ENCODE data around the gene FRMD4A. TPM values are rescaled to one million over a fixed set of nuclear protein-coding genes. Genes with fewer than 3 reads are reported as not detected.

FRMD4A gene
- total RNA-seq, 2 experiments from 2014 or later: 3.1 to 3.7 TPM

DNA sequence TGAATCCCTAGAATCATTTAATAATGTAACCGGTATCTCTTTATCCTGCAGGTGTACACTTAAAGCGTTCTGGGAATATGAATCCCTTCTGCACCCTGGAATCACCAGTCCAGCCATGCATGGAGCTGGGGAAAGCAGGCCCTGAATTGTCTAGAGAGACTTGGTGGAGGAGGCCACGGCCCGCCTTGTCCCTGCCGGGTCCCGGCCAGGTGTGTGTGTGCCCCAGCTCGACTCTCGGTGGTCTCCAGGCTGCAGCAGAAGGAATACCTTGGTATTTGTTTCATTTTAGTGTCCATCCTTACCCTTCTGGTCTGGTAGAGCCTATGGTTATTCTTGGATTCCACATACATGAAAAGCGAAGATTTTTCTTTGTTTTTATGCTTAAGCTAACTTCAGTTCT, 685.9 kb downstream of the FRMD4A start:
- Mint-ChIP-seq H3K4me1 (ENCODE audit: low read depth) (peaks cover 21% of the 10 kb centered on the region), H3K9me3 (peaks cover 15% of the 10 kb centered on the region), H3K27ac (no peak overlapping the region), H3K4me3 (no peak overlapping the region), H3K36me3 (ENCODE audit: low read depth) (peaks cover 80% of the 10 kb centered on the region), H3K27me3 (no peaks in the 10 kb centered on the region)
- peaks cover 21% of the 10 kb centered on the region for H3K36me3 ChIP-seq (ENCODE audit: insufficient read depth, low read length)
- no peaks in the 10 kb centered on the region for H3K27me3 ChIP-seq (ENCODE audit: control insufficient read depth in 1 of 2, insufficient read depth in 2 of 2, low read length in 2 of 2)
- H3K9me3 ChIP-seq (ENCODE audit: control insufficient read depth in 1 of 2, insufficient read depth in 1 of 2, low read length in 2 of 2): peaks cover 0 to 22% of the 10 kb centered on the region in 2 experiments
- H3K4me1 ChIP-seq (ENCODE audit: insufficient read depth, low read length): peaks cover 9% of the 10 kb centered on the region
- intact Hi-C loops (cut with DNase I, micrococcal nuclease): loop anchor here in 1 of 2 experiments (2.0 kb wide), 1 partner anchor 70 kb away; no protein-coding TSS in a partner anchor
- ChIA-PET CTCF (no interaction called here), POLR2A (no interaction called here)
- ATAC-seq (ENCODE audit: poor library complexity): no peak
- DNase-seq: no peak
- no peak overlapping the region for H3K4me3 ChIP-seq (ENCODE audit: low read length)
- H3K27ac ChIP-seq (ENCODE audit: low read depth in 1 of 2, low read length in 2 of 2): no peak overlapping the region
- TF ChIP-seq, protein P1, sequence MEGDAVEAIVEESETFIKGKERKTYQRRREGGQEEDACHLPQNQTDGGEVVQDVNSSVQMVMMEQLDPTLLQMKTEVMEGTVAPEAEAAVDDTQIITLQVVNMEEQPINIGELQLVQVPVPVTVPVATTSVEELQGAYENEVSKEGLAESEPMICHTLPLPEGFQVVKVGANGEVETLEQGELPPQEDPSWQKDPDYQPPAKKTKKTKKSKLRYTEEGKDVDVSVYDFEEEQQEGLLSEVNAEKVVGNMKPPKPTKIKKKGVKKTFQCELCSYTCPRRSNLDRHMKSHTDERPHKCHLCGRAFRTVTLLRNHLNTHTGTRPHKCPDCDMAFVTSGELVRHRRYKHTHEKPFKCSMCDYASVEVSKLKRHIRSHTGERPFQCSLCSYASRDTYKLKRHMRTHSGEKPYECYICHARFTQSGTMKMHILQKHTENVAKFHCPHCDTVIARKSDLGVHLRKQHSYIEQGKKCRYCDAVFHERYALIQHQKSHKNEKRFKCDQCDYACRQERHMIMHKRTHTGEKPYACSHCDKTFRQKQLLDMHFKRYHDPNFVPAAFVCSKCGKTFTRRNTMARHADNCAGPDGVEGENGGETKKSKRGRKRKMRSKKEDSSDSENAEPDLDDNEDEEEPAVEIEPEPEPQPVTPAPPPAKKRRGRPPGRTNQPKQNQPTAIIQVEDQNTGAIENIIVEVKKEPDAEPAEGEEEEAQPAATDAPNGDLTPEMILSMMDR (IDR thresholded peaks at IDR 0.05): no peak

DNA sequence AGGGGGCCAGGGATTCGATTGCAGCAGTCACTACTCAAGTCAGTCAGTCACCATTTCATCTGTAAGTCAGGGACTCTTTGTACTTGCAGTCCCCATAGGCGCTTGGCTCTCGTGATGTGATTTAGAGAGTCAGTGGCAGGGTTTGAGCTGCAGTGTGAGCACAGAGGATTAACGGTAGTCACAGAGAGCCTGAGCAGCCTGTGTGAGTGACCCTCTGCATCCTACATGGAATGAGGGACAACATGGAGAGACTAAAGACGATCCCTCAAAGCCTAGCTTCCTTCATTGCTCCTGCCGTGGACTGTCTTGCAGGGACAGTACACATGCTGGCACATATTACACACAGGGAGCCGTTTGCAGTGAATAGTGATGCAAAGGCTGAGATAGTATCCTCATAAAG, 687.7 kb downstream of the FRMD4A start:
- Mint-ChIP-seq H3K4me3 (no peak overlapping the region), H3K9me3 (peaks cover 15% of the 10 kb centered on the region), H3K4me1 (ENCODE audit: low read depth) (peaks cover 4% of the 10 kb centered on the region), H3K27me3 (no peaks in the 10 kb centered on the region), H3K27ac (no peak overlapping the region), H3K36me3 (ENCODE audit: low read depth) (peaks cover 84% of the 10 kb centered on the region)
- DNase-seq (no peak), ATAC-seq (ENCODE audit: poor library complexity) (no peak)
- Histone ChIP-seq H3K4me3 (ENCODE audit: low read length) (no peak overlapping the region), H3K9me3 (ENCODE audit: control insufficient read depth in 1 of 2, insufficient read depth in 1 of 2, low read length in 2 of 2) (peaks cover 0 to 22% of the 10 kb centered on the region in 2 experiments), H3K36me3 (ENCODE audit: insufficient read depth, low read length) (peaks cover 37% of the 10 kb centered on the region), H3K27ac (ENCODE audit: low read depth in 1 of 2, low read length in 2 of 2) (no peak overlapping the region), H3K4me1 (ENCODE audit: insufficient read depth, low read length) (peaks cover under 1% of the 10 kb centered on the region), H3K27me3 (ENCODE audit: control insufficient read depth in 1 of 2, insufficient read depth in 2 of 2, low read length in 2 of 2) (no peaks in the 10 kb centered on the region)
- TF ChIP-seq, protein P1 (IDR thresholded peaks at IDR 0.05): no peak
- ChIA-PET CTCF (no interaction called here), POLR2A (interaction anchor here (0.6 kb wide), 1 partner anchor 552 kb away, joined by 3 read pairs; no protein-coding TSS in a partner anchor)
- intact Hi-C loops (cut with DNase I, micrococcal nuclease): no loop called here

DNA sequence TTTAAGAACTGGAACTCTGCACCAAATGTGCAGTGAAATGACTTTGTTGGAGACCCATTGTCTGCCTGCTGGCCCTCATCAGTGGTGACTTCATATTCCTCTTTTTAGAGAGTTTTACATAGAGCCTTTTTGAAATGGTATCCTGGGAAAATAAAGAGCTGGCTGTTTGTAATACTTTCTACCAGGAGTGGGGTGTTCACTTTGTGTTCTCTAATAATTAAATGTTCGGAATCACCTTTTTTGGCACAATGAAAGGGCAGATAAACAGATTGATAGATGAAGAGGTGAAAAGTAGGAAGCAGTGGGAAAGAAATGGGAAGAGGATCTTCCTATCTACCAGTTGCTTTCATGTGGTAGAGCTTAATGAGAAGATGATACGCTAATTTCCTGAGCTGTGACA, 688.4 kb downstream of the FRMD4A start:
- Histone ChIP-seq H3K27ac (ENCODE audit: low read depth in 1 of 2, low read length in 2 of 2) (no peak overlapping the region), H3K27me3 (ENCODE audit: control insufficient read depth in 1 of 2, insufficient read depth in 2 of 2, low read length in 2 of 2) (no peaks in the 10 kb centered on the region), H3K36me3 (ENCODE audit: insufficient read depth, low read length) (peaks cover 40% of the 10 kb centered on the region), H3K4me3 (ENCODE audit: low read length) (no peak overlapping the region), H3K9me3 (ENCODE audit: control insufficient read depth in 1 of 2, insufficient read depth in 1 of 2, low read length in 2 of 2) (peaks cover 0 to 22% of the 10 kb centered on the region in 2 experiments), H3K4me1 (ENCODE audit: insufficient read depth, low read length) (no peaks in the 10 kb centered on the region)
- Mint-ChIP-seq H3K27me3 (no peaks in the 10 kb centered on the region), H3K36me3 (ENCODE audit: low read depth) (peaks cover 88% of the 10 kb centered on the region), H3K9me3 (peaks cover 15% of the 10 kb centered on the region), H3K4me1 (ENCODE audit: low read depth) (no peaks in the 10 kb centered on the region), H3K4me3 (no peak overlapping the region), H3K27ac (no peak overlapping the region)
- TF ChIP-seq, protein P1 (IDR thresholded peaks at IDR 0.05): no peak
- no peak for DNase-seq
- ChIA-PET CTCF (no interaction called here), POLR2A (interaction anchor here (1.1 kb wide), 1 partner anchor 9 kb away, joined by 3 read pairs; no protein-coding TSS in a partner anchor)
- intact Hi-C loops (cut with DNase I, micrococcal nuclease): no loop called here
- no peak for ATAC-seq (ENCODE audit: poor library complexity)
